T-helper 2 cell treated with Interferon-gamma antibody and Interleukin-4, amounts not matched to agents 5 μg/mL and 100 μg/mL, for 36 hours (primary cell): ENCODE data around the gene POLR2I.
"Not testable (repeated sequence)": the region's sequence is repeated elsewhere in the genome, so short reads cannot be mapped to it uniquely, and the experiment has no call there.

Experiments
- DNase-seq: peaks from one replicate; pipeline ENCODE4 v3.0.0; 2021; ENCODE audit warnings: low spot score
- H3K27ac Mint-ChIP-seq: one replicate; pipeline ENCODE4 v1.8.0; 2021; ENCODE audit warnings: mild to moderate bottlenecking, mixed read lengths
- H3K27me3 Mint-ChIP-seq: one replicate; pipeline ENCODE4 v1.8.0; 2021; ENCODE audit warnings: low read depth, mixed read lengths
- H3K36me3 Mint-ChIP-seq: one replicate; pipeline ENCODE4 v1.8.0; 2021; ENCODE audit warnings: low read depth, mixed read lengths
- H3K4me1 Mint-ChIP-seq: one replicate; pipeline ENCODE4 v1.8.0; 2021; ENCODE audit warnings: low read depth, mixed read lengths
- H3K4me3 Mint-ChIP-seq: one replicate; pipeline ENCODE4 v1.8.0; 2022; ENCODE audit warnings: mild to moderate bottlenecking, moderate library complexity, mixed read lengths
- H3K9me3 Mint-ChIP-seq: one replicate; pipeline ENCODE4 v1.8.0; 2021; ENCODE audit warnings: mixed read lengths

The POLR2I gene

GRCh38 chr19:36081385-36081784 lies 33.3 kb downstream of the POLR2I start:
- H3K27me3 Mint-ChIP-seq: no peaks in the 10 kb centered on the region
- no peak overlapping the region for H3K27ac Mint-ChIP-seq
- DNase-seq: no peak
- no peaks in the 10 kb centered on the region for H3K9me3 Mint-ChIP-seq
- peaks cover 53% of the 10 kb centered on the region for H3K36me3 Mint-ChIP-seq
- no peak overlapping the region for H3K4me3 Mint-ChIP-seq
- peaks cover 2% of the 10 kb centered on the region for H3K4me1 Mint-ChIP-seq

GRCh38 chr19:36079389-36079945 lies 35.2 kb downstream of the POLR2I start:
- H3K27ac Mint-ChIP-seq: no peak overlapping the region
- DNase-seq: no peak
- no peaks in the 10 kb centered on the region for H3K27me3 Mint-ChIP-seq
- peaks cover 50% of the 10 kb centered on the region for H3K36me3 Mint-ChIP-seq
- H3K4me1 Mint-ChIP-seq: peaks cover 2% of the 10 kb centered on the region
- no peak overlapping the region for H3K4me3 Mint-ChIP-seq
- no peaks in the 10 kb centered on the region for H3K9me3 Mint-ChIP-seq

GRCh38 chr19:36073121-36073876 lies 41.4 kb downstream of the POLR2I start:
- no peaks in the 10 kb centered on the region for H3K4me1 Mint-ChIP-seq

GRCh38 chr19:36072081-36072480 lies 42.6 kb downstream of the POLR2I start:
- Mint-ChIP-seq H3K9me3 (no peaks in the 10 kb centered on the region), H3K4me1 (no peaks in the 10 kb centered on the region)

More at GRCh38 chr19:36073121-36073876, 41.4 kb downstream of the POLR2I start:
- no peaks in the 10 kb centered on the region for H3K9me3 Mint-ChIP-seq
- H3K27ac Mint-ChIP-seq: no peak overlapping the region
- no peaks in the 10 kb centered on the region for H3K27me3 Mint-ChIP-seq
- DNase-seq: no peak
- H3K4me3 Mint-ChIP-seq: no peak overlapping the region
- H3K36me3 Mint-ChIP-seq: peaks cover 50% of the 10 kb centered on the region

GRCh38 chr19:36068810-36069499 lies 45.7 kb downstream of the POLR2I start:
- not testable (repeated sequence) for DNase-seq, H3K4me3 Mint-ChIP-seq, H3K27me3 Mint-ChIP-seq, H3K4me1 Mint-ChIP-seq, H3K9me3 Mint-ChIP-seq, H3K27ac Mint-ChIP-seq
- peaks cover 55% of the 10 kb centered on the region for H3K36me3 Mint-ChIP-seq

More at GRCh38 chr19:36072081-36072480, 42.6 kb downstream of the POLR2I start:
- Mint-ChIP-seq H3K4me3 (no peak overlapping the region), H3K27ac (no peak overlapping the region), H3K36me3 (peaks cover 56% of the 10 kb centered on the region), H3K27me3 (no peaks in the 10 kb centered on the region)
- DNase-seq: no peak

GRCh38 chr19:36067681-36068080 lies 47.0 kb downstream of the POLR2I start:
- no peak for DNase-seq
- peaks cover 48% of the 10 kb centered on the region for H3K36me3 Mint-ChIP-seq
- H3K4me1 Mint-ChIP-seq: no peaks in the 10 kb centered on the region
- H3K4me3 Mint-ChIP-seq: no peak overlapping the region
- no peaks in the 10 kb centered on the region for H3K9me3 Mint-ChIP-seq
- H3K27ac Mint-ChIP-seq: no peak overlapping the region
- H3K27me3 Mint-ChIP-seq: no peaks in the 10 kb centered on the region

- no peak for DNase-seq
- Mint-ChIP-seq H3K9me3 (no peaks in the 10 kb centered on the region), H3K36me3 (peaks cover 37% of the 10 kb centered on the region), H3K27ac (no peak overlapping the region), H3K4me3 (no peak overlapping the region), H3K4me1 (no peaks in the 10 kb centered on the region), H3K27me3 (no peaks in the 10 kb centered on the region)
These were observed 49.8 kb downstream of the POLR2I start for GRCh38 chr19:36064826-36065225.
